Measurements from ENCODE around the gene SV2B. TPM values are rescaled to one million over a fixed set of nuclear protein-coding genes. Genes with fewer than 3 reads are reported as not detected.

SV2B gene
- total RNA-seq, 1 experiment from 2014 or later = 3.9 TPM

DNA sequence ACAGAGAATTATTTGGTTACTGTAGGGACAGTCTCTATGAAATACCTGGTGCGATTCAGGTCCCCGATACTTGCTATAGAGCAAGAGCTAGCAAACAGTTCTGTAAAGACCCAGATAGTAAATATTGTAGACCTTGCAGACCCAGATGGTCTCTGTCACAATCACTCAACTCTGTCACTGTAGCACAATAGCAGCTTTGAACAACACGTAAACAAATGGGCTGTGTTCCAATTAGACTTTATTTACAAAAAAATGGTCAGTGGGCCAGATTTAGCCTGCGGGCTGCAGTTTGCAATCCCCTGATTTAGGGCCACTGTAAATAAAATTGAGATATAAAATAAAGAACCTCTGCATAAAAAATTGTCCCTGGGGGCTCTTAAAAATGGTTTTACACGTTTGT lies 127.7 kb downstream of the SV2B start:
- ChIA-PET POLR2A (ENCODE audit: low non-redundant PET) (no interaction called here), CTCF (no interaction called here)
- Histone ChIP-seq H3K4me1 (ENCODE audit: insufficient read depth, low read length, poor library complexity, severe bottlenecking) (no peaks in the 10 kb centered on the region), H3K36me3 (ENCODE audit: insufficient read depth, low read length, poor library complexity, severe bottlenecking) (no peaks in the 10 kb centered on the region), H3K27ac (ENCODE audit: low read depth, low read length, poor library complexity, severe bottlenecking) (no peak overlapping the region), H3K9me3 (ENCODE audit: low read depth, low read length, poor library complexity, severe bottlenecking) (no peaks in the 10 kb centered on the region), H3K4me3 (ENCODE audit: low read depth, low read length, poor library complexity, severe bottlenecking) (no peak overlapping the region), H3K27me3 (replicated peaks; ENCODE audit: insufficient read depth, low read depth, low read length, poor library complexity) (no peaks in the 10 kb centered on the region)
- DNase-seq (ENCODE audit: low spot score) = no peak
- TF ChIP-seq EZH2 (IDR thresholded peaks at IDR 0.05; ENCODE audit: borderline replicate concordance, low read depth, low read length, poor library complexity, severe bottlenecking) = no peak
- TF ChIP-seq, protein P1, sequence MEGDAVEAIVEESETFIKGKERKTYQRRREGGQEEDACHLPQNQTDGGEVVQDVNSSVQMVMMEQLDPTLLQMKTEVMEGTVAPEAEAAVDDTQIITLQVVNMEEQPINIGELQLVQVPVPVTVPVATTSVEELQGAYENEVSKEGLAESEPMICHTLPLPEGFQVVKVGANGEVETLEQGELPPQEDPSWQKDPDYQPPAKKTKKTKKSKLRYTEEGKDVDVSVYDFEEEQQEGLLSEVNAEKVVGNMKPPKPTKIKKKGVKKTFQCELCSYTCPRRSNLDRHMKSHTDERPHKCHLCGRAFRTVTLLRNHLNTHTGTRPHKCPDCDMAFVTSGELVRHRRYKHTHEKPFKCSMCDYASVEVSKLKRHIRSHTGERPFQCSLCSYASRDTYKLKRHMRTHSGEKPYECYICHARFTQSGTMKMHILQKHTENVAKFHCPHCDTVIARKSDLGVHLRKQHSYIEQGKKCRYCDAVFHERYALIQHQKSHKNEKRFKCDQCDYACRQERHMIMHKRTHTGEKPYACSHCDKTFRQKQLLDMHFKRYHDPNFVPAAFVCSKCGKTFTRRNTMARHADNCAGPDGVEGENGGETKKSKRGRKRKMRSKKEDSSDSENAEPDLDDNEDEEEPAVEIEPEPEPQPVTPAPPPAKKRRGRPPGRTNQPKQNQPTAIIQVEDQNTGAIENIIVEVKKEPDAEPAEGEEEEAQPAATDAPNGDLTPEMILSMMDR (conservative IDR thresholded peaks at IDR 0.05; ENCODE audit: low read depth, low read length) = no peak
- intact Hi-C loops (cut with micrococcal nuclease; ENCODE audit: unreplicated experiment) = no loop called here
- no TSS peak for BruUV-seq (replicated peaks)

DNA sequence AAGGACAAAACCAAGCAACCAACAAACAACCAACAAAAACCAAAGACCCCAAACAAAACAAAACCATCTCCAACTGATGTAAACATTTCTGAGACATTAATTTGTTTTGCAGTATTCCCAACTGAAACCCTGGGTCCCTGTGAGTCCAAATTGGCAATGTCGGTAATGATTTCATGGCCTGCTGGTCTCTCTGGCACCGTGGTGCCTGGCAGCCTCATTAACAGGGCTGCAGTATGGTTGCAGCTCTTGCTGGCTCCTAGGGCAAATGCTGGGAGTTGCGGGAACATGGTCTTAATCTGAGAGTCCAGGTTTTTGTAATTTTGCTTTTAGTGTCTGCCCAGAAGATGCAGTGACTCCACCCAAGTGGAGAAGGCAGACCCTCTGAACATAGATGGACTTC lies 128.3 kb downstream of the SV2B start:
- BruUV-seq (replicated peaks) = no TSS peak
- Histone ChIP-seq H3K36me3 (ENCODE audit: insufficient read depth, low read length, poor library complexity, severe bottlenecking) (no peaks in the 10 kb centered on the region), H3K27ac (ENCODE audit: low read depth, low read length, poor library complexity, severe bottlenecking) (no peak overlapping the region), H3K9me3 (ENCODE audit: low read depth, low read length, poor library complexity, severe bottlenecking) (no peaks in the 10 kb centered on the region), H3K4me3 (ENCODE audit: low read depth, low read length, poor library complexity, severe bottlenecking) (no peak overlapping the region), H3K27me3 (replicated peaks; ENCODE audit: insufficient read depth, low read depth, low read length, poor library complexity) (no peaks in the 10 kb centered on the region), H3K4me1 (ENCODE audit: insufficient read depth, low read length, poor library complexity, severe bottlenecking) (no peaks in the 10 kb centered on the region)
- intact Hi-C loops (cut with micrococcal nuclease; ENCODE audit: unreplicated experiment) = no loop called here
- POLR2A ChIA-PET (ENCODE audit: low non-redundant PET) = no interaction called here
- CTCF ChIA-PET = no interaction called here
- DNase-seq (ENCODE audit: low spot score) = no peak
- TF ChIP-seq, protein P1 (conservative IDR thresholded peaks at IDR 0.05; ENCODE audit: low read depth, low read length) = no peak
- TF ChIP-seq EZH2 (IDR thresholded peaks at IDR 0.05; ENCODE audit: borderline replicate concordance, low read depth, low read length, poor library complexity, severe bottlenecking) = no peak

DNA sequence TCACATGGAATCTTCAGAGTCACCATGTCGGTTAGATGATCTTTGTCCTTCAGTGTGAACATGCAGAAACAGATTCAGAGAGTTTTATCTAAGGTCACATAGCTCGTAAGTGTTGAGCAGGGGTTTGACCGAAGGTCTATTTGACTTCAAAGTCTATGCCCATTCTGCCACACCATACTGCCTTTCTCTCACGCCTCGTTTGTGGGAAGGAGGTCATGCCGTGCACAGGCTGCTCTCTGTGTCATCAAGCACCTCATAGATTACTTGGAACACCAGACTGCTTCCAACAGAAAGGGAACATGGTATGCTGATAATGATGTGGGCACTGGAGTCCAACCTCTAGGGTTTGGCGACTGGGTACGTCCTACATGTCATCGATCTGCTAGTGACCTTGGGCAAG lies 128.8 kb downstream of the SV2B start:
- Histone ChIP-seq H3K9me3 (ENCODE audit: low read depth, low read length, poor library complexity, severe bottlenecking) (no peaks in the 10 kb centered on the region), H3K4me3 (ENCODE audit: low read depth, low read length, poor library complexity, severe bottlenecking) (no peak overlapping the region), H3K27me3 (replicated peaks; ENCODE audit: insufficient read depth, low read depth, low read length, poor library complexity) (no peaks in the 10 kb centered on the region), H3K4me1 (ENCODE audit: insufficient read depth, low read length, poor library complexity, severe bottlenecking) (no peaks in the 10 kb centered on the region), H3K27ac (ENCODE audit: low read depth, low read length, poor library complexity, severe bottlenecking) (no peak overlapping the region), H3K36me3 (ENCODE audit: insufficient read depth, low read length, poor library complexity, severe bottlenecking) (no peaks in the 10 kb centered on the region)
- BruUV-seq (replicated peaks) = no TSS peak
- CTCF ChIA-PET = no interaction called here
- TF ChIP-seq, protein P1 (conservative IDR thresholded peaks at IDR 0.05; ENCODE audit: low read depth, low read length) = no peak
- TF ChIP-seq EZH2 (IDR thresholded peaks at IDR 0.05; ENCODE audit: borderline replicate concordance, low read depth, low read length, poor library complexity, severe bottlenecking) = no peak
- DNase-seq (ENCODE audit: low spot score) = no peak
- intact Hi-C loops (cut with micrococcal nuclease; ENCODE audit: unreplicated experiment) = no loop called here
- POLR2A ChIA-PET (ENCODE audit: low non-redundant PET) = no interaction called here

All from A673 (cell line).